ENCODE data around the gene LRRC4C.

DNA sequence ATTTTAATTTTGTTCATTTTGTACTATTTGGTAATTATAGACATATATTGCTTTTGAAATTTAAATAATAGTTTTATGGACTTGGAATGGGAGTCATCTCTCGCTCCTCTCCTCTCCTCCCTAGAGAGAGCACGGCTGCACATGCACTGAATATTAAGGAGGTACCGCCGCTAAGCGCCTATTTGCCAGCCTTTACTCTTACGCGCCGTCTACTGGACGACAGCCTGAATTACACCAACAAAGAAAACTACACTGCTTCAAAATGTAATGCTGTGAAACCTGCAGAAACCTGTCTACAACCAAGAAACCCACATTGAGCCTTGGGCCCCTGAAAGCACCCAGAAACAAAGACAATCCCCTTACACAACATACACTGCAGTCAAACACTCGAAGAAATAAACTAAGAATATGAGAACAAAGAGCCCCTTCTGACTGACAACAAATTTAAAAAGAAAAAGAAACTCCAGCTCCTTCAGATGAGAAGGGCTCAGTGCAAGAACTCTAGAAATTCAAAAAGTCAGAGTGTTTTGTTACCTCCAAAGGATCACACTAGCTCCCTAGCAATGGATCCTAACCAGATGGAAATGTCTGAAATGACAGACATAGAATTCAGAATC is 737.2 kb downstream of the LRRC4C start:
- TF ChIP-seq CTCF (IDR thresholded peaks at IDR 0.05) (peak; percentile 91), POLR2AphosphoS5 (IDR thresholded peaks at IDR 0.05; ENCODE audit: low read depth, low read length) (no peak), SIN3A (IDR thresholded peaks at IDR 0.05; ENCODE audit: borderline replicate concordance, insufficient read depth, low read depth, low read length) (no peak), TCF7L2 (IDR thresholded peaks at IDR 0.05; ENCODE audit: low read depth, low read length) (no peak)
- TF ChIP-seq, protein P1, sequence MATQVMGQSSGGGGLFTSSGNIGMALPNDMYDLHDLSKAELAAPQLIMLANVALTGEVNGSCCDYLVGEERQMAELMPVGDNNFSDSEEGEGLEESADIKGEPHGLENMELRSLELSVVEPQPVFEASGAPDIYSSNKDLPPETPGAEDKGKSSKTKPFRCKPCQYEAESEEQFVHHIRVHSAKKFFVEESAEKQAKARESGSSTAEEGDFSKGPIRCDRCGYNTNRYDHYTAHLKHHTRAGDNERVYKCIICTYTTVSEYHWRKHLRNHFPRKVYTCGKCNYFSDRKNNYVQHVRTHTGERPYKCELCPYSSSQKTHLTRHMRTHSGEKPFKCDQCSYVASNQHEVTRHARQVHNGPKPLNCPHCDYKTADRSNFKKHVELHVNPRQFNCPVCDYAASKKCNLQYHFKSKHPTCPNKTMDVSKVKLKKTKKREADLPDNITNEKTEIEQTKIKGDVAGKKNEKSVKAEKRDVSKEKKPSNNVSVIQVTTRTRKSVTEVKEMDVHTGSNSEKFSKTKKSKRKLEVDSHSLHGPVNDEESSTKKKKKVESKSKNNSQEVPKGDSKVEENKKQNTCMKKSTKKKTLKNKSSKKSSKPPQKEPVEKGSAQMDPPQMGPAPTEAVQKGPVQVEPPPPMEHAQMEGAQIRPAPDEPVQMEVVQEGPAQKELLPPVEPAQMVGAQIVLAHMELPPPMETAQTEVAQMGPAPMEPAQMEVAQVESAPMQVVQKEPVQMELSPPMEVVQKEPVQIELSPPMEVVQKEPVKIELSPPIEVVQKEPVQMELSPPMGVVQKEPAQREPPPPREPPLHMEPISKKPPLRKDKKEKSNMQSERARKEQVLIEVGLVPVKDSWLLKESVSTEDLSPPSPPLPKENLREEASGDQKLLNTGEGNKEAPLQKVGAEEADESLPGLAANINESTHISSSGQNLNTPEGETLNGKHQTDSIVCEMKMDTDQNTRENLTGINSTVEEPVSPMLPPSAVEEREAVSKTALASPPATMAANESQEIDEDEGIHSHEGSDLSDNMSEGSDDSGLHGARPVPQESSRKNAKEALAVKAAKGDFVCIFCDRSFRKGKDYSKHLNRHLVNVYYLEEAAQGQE (IDR thresholded peaks at IDR 0.05; ENCODE audit: insufficient read depth in 1 of 2, low read depth in 2 of 2, low read length in 1 of 2), result no peak

All from Panc1 (cell line).